OCI-LY1 (cell line): Measurements from ENCODE around the gene CD70.

Experiments
- H2AFZ ChIP-seq: fragments of 200-600 bp; sonication (generic), shearing (Covaris generic); 2 replicates; pipeline ENCODE4 v1.6.0; 2014; ENCODE audit warnings: antibody characterized with exemption, mild to moderate bottlenecking, low read length
- H3F3A ChIP-seq: fragments of 200-600 bp; sonication (generic), shearing (Covaris generic); 2 replicates; pipeline ENCODE4 v1.6.0; 2014; ENCODE audit warnings: mild to moderate bottlenecking, antibody characterized with exemption, low read length, moderate library complexity; ENCODE audit not compliant: insufficient read depth
- H3K27ac ChIP-seq: fragments of 200-600 bp; sonication (generic); 2 replicates; pipeline ENCODE4 v1.5.1; 2014; ENCODE audit warnings: low read length, mixed run types, mild to moderate bottlenecking, low read depth; ENCODE audit not compliant: poor library complexity, severe bottlenecking
- H3K27me3 ChIP-seq: fragments of 200-600 bp; sonication (generic); 2 replicates; pipeline ENCODE4 v1.6.0; 2014; ENCODE audit warnings: antibody characterized with exemption, mild to moderate bottlenecking, low read length, moderate library complexity; ENCODE audit not compliant: insufficient read depth
- H3K36me3 ChIP-seq: fragments of 200-600 bp; sonication (generic); 2 replicates; pipeline ENCODE4 v1.6.1; 2014; ENCODE audit warnings: mild to moderate bottlenecking, antibody characterized with exemption, low read length, moderate library complexity, mixed read lengths; ENCODE audit not compliant: insufficient read depth
- H3K4me1 ChIP-seq: fragments of 200-600 bp; sonication (generic); 2 replicates; pipeline ENCODE4 v1.5.1; 2014; ENCODE audit warnings: mild to moderate bottlenecking, low read length, moderate library complexity; ENCODE audit not compliant: insufficient read depth, severe bottlenecking
- H3K4me2 ChIP-seq: fragments of 200-600 bp; sonication (generic), shearing (Covaris generic); 2 replicates; pipeline ENCODE4 v1.6.1; 2014; ENCODE audit warnings: low read length
- H3K4me3 ChIP-seq: fragments of 200-600 bp; sonication (generic); 2 replicates; pipeline ENCODE4 v1.5.1; 2014; ENCODE audit warnings: low read length, low read depth, mild to moderate bottlenecking, mixed read lengths; ENCODE audit not compliant: poor library complexity, severe bottlenecking
- H3K79me2 ChIP-seq: fragments of 200-600 bp; shearing (Covaris generic); 2 replicates; pipeline ENCODE4 v1.6.1; 2016; ENCODE audit warnings: mixed run types, low read length, mixed read lengths; ENCODE audit not compliant: insufficient read depth
- H3K9ac ChIP-seq: fragments of 200-600 bp; sonication (generic), shearing (Covaris generic); 2 replicates; pipeline ENCODE4 v1.6.1; 2014; ENCODE audit warnings: mild to moderate bottlenecking, low read length, mixed read lengths
- H3K9me2 ChIP-seq: fragments of 200-600 bp; sonication (generic), shearing (Covaris generic); 2 replicates; pipeline ENCODE4 v1.6.1; 2014; ENCODE audit warnings: low read depth, mild to moderate bottlenecking, low read length, mixed read lengths
- H3K9me3 ChIP-seq: fragments of 200-600 bp; shearing (Covaris generic); 2 replicates; pipeline ENCODE4 v1.6.1; 2014; ENCODE audit warnings: low read length, mixed read lengths
- H4K20me1 ChIP-seq: fragments of 200-600 bp; sonication (generic), shearing (Covaris generic); 2 replicates; pipeline ENCODE4 v1.6.0; 2016; ENCODE audit warnings: mild to moderate bottlenecking, low read length; ENCODE audit not compliant: insufficient read depth
- EZH2 ChIP-seq: fragments of 200-600 bp; sonication (generic), shearing (Covaris generic); IDR thresholded peaks from 2 replicates; pipeline ENCODE4 v1.8.0; 2017; ENCODE audit warnings: borderline replicate concordance, mixed run types, mild to moderate bottlenecking, antibody characterized with exemption, low read length, moderate library complexity, mixed read lengths
- TF ChIP-seq, protein P1 (sequence below): fragments of 200-600 bp; sonication (generic), shearing (Covaris generic); IDR thresholded peaks from 2 replicates; pipeline ENCODE4 v1.5.1; 2017; ENCODE audit warnings: mild to moderate bottlenecking, antibody characterized with exemption, low read length, moderate library complexity, mixed read lengths

Gene CD70

DNA sequence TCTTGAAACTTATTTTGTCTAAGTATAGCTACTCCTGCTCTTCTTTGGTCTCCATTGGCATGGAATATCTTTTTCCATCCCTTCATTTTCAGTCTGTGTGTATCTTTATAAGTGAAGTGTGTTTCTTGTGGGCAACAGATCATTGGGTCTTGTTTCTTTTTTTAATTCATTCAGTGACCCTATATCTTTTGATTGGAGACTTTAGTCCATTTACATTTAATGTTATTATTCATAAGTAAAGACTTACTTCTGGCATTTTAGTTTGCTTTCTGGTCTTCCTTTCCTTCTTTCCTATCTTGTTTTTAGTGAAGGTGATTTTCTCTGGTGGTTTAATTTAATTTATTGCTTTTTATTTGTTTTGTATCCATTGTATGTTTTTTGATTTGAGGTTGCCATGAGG lies 19.8 kb downstream of the CD70 start:
- Histone ChIP-seq H3K9me3 (peaks cover 16% of the 10 kb centered on the region; the same call in 1 of the 2 replicates), H3K4me2 (no peak overlapping the region), H3K27ac (no peak overlapping the region), H2AFZ (no peak overlapping the region), H3K9me2 (no peaks in the 10 kb centered on the region), H3K27me3 (no peaks in the 10 kb centered on the region; the same call in 1 of the 2 replicates), H3K4me3 (no peak overlapping the region), H3K9ac (no peak overlapping the region), H3K79me2 (no peaks in the 10 kb centered on the region), H3K4me1 (peaks cover 33% of the 10 kb centered on the region), H4K20me1 (no peaks in the 10 kb centered on the region), H3K36me3 (no peaks in the 10 kb centered on the region; the same call in 1 of the 2 replicates), H3F3A (no peaks in the 10 kb centered on the region)
- no peak for TF ChIP-seq EZH2
- TF ChIP-seq, protein P1, sequence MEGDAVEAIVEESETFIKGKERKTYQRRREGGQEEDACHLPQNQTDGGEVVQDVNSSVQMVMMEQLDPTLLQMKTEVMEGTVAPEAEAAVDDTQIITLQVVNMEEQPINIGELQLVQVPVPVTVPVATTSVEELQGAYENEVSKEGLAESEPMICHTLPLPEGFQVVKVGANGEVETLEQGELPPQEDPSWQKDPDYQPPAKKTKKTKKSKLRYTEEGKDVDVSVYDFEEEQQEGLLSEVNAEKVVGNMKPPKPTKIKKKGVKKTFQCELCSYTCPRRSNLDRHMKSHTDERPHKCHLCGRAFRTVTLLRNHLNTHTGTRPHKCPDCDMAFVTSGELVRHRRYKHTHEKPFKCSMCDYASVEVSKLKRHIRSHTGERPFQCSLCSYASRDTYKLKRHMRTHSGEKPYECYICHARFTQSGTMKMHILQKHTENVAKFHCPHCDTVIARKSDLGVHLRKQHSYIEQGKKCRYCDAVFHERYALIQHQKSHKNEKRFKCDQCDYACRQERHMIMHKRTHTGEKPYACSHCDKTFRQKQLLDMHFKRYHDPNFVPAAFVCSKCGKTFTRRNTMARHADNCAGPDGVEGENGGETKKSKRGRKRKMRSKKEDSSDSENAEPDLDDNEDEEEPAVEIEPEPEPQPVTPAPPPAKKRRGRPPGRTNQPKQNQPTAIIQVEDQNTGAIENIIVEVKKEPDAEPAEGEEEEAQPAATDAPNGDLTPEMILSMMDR: no peak

DNA sequence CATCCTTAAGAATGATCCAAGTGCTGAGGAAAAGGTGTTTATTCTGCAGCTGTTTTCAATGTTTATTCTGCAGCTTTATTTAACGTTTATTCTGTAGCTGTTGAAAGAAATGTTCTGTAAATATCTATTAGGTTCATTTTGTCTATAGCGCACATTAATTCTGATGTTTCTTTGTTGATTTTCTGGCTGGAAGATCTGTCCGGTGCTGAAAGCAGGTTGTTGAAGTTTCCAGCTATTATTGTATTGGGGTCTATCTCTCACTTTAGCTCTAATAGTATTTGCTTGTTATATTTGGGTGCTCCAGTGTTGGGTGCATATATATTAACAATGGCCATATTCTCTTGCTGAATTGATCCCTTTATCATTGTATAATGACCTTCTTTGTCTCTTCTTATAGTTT lies 20.2 kb downstream of the CD70 start:
- Histone ChIP-seq H4K20me1 (no peaks in the 10 kb centered on the region), H3K79me2 (no peaks in the 10 kb centered on the region), H3K4me1 (peaks cover 29% of the 10 kb centered on the region), H3F3A (no peaks in the 10 kb centered on the region), H3K9me2 (no peaks in the 10 kb centered on the region), H3K4me2 (no peak overlapping the region), H2AFZ (no peak overlapping the region), H3K36me3 (no peaks in the 10 kb centered on the region; the same call in 1 of the 2 replicates), H3K27me3 (no peaks in the 10 kb centered on the region; the same call in 1 of the 2 replicates), H3K4me3 (no peak overlapping the region), H3K9me3 (peaks cover 17% of the 10 kb centered on the region; the same call in 1 of the 2 replicates), H3K9ac (no peak overlapping the region), H3K27ac (no peak overlapping the region)
- TF ChIP-seq, protein P1: no peak
- TF ChIP-seq EZH2: no peak

DNA sequence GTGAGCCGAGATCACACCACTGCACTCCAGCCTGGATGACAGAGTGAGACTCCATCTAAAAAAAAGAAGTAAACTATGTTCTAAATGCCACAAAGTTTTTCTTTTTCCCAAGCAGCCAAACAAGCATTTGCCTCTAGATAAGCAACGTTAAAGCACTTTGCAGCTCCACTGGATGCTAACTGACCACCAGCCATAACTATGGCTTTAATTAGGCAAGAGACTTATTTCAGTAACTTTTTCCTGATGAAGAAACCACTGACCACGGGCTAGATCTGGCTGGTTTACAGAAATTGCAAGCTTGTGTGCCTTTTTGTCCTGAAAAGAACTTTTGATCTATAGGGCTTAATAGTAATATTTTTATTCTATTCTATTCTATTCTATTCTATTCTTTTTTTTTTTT lies 22.1 kb downstream of the CD70 start:
- Histone ChIP-seq H3K4me3 (no peak overlapping the region), H3K27ac (no peak overlapping the region), H3K79me2 (no peaks in the 10 kb centered on the region), H3F3A (no peaks in the 10 kb centered on the region), H3K9me3 (peaks cover 22% of the 10 kb centered on the region; the same call in 1 of the 2 replicates), H2AFZ (no peak overlapping the region), H3K36me3 (no peaks in the 10 kb centered on the region; the same call in 1 of the 2 replicates), H4K20me1 (no peaks in the 10 kb centered on the region), H3K9ac (no peak overlapping the region), H3K27me3 (peaks cover 4% of the 10 kb centered on the region; the same call in 1 of the 2 replicates), H3K4me2 (no peak overlapping the region), H3K4me1 (peaks cover 14% of the 10 kb centered on the region), H3K9me2 (no peaks in the 10 kb centered on the region)
- TF ChIP-seq EZH2: no peak
- TF ChIP-seq, protein P1: no peak
